Subcutaneous abdominal adipose tissue (tissue), 5 donors: ENCODE data around the gene CAMKMT.
"Not testable (repeated sequence)": the region's sequence is repeated elsewhere in the genome, so short reads cannot be mapped to it uniquely, and the experiment has no call there.

Experiments used
- H3K27ac ChIP-seq: one replicate; pipeline ENCODE4 v1.7.0; 2013; ENCODE audit warnings: low read depth, mild to moderate bottlenecking, inconsistent platforms, low read length, moderate library complexity
- H3K27me3 ChIP-seq, 5 donors: one replicate each; pipeline ENCODE4 v1.7.0; 2013; ENCODE audit warnings: low read length in 5 of 5, inconsistent platforms in 1 of 5; ENCODE audit not compliant: control insufficient read depth in 5 of 5, insufficient read depth in 4 of 5
- H3K36me3 ChIP-seq, 5 donors: one replicate each; pipeline ENCODE4 v1.7.0; 2013; ENCODE audit warnings: low read length in 5 of 5; ENCODE audit not compliant: control insufficient read depth in 5 of 5, insufficient read depth in 5 of 5
- H3K4me1 ChIP-seq, 5 donors: one replicate each; pipeline ENCODE4 v1.7.0; 2013; ENCODE audit warnings: low read length in 5 of 5, mild to moderate bottlenecking in 3 of 5, moderate library complexity in 1 of 5; ENCODE audit not compliant: control insufficient read depth in 5 of 5, insufficient read depth in 5 of 5
- H3K4me3 ChIP-seq, 5 donors: one replicate each; pipeline ENCODE4 v1.7.0; 2013; ENCODE audit warnings: low read length in 5 of 5, low read depth in 1 of 5
- H3K9ac ChIP-seq, 5 donors: one replicate each; pipeline ENCODE4 v1.7.0; 2013; ENCODE audit warnings: low read length in 5 of 5, mild to moderate bottlenecking in 4 of 5, moderate library complexity in 3 of 5
- H3K9me3 ChIP-seq, 5 donors: one replicate each; pipeline ENCODE4 v1.7.0; 2013; ENCODE audit warnings: low read length in 5 of 5; ENCODE audit not compliant: control insufficient read depth in 5 of 5
- donor health status: healthy.
- donor health status: healthy.
- donor health status: healthy.
- donor health status: healthy.
- donor health status: healthy.

Gene CAMKMT

DNA sequence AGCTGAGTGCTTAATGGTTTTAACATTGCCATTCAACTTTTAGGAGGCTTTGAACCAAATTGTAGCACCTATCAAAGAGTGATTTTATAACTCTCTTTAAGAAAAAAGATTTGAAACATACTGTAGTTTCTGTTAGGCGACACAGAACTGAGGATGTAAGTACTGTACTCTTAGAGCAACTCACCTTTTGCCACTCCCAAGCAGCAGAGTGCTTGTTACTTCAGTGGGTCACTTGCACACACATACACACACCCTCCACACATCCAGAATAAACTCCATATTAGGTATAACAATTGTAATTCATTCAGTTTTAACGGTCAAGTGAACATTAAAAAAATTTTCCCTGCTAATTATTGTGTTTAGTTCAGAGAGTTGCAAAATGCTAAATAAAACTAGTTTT is 118.3 kb downstream of the CAMKMT start:
- Histone ChIP-seq H3K36me3 (peaks cover 0 to 4% (median 0%) of the 10 kb centered on the region in 5 donors), H3K4me1 (no peaks in the 10 kb centered on the region), H3K27me3 (no peaks in the 10 kb centered on the region), H3K9me3 (no peaks in the 10 kb centered on the region), H3K9ac (no peak overlapping the region), H3K4me3 (no peak overlapping the region), H3K27ac (no peak overlapping the region)

DNA sequence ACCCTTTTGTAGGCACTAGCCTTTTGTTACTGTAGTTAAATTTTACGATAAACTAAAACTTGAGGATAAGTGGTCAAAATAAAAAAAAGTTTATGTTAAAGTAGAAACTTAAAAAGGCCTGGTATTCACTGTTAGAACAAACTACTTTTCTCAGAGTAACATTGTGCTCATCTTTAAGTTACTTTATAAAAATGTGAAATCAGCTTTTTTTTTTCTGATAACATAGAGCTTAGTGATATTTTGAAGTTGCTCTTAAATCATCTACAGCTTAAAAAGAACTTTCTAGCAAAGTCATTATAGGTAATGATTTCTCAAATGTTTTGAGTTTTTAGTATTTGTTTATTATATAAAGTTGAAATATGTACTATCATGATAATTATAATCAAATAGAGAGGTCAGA is 125.3 kb downstream of the CAMKMT start:
- no peaks in the 10 kb centered on the region for H3K27me3 ChIP-seq
- H3K27ac ChIP-seq: no peak overlapping the region
- no peaks in the 10 kb centered on the region for H3K4me1 ChIP-seq
- H3K36me3 ChIP-seq: peaks cover 0 to 4% (median 0%) of the 10 kb centered on the region in 5 donors
- H3K9ac ChIP-seq: no peak overlapping the region
- H3K9me3 ChIP-seq: no peaks in the 10 kb centered on the region
- H3K4me3 ChIP-seq: no peak overlapping the region

DNA sequence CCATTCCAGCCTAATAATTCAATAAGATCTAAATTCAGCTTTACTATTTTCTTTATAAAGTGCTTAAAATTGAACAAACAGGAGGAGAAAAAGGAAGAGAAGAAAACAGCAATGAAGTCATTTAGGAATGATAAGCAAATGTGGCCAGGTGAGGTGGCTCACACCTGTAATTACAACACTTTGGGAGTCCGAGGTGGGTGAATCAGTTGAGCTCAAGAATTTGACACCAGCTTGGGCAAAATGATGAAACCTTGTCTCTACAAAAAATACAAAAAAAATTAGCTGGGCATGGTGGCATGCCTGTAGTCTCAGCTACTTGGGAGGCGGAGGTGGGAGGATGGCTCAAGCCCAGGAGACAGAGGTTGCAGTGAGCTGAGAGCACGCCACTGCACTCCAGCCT is 129.0 kb downstream of the CAMKMT start:
- no peaks in the 10 kb centered on the region for H3K4me1 ChIP-seq

DNA sequence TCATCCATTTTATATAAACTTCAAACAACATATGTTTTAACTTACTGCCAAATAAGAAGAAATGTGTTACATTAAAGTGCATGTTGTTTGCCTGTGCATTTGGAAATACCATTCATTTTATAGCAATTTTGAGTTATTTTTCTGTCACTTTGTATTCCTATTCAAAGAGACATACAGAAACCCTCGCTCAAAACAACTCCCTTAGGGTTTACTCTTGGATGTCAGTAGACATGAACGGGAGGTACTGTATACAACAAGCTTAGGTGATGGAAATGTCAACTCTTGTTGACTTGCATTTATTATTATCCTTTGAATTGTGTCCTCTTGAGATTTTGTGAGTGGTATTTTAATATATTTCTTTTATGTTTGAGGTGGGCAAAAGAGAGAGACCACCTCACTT is 132.3 kb downstream of the CAMKMT start:
- Histone ChIP-seq H3K27me3 (no peaks in the 10 kb centered on the region), H3K4me1 (no peaks in the 10 kb centered on the region), H3K4me3 (no peak overlapping the region), H3K27ac (no peak overlapping the region), H3K36me3 (no peaks in the 10 kb centered on the region), H3K9ac (no peak overlapping the region), H3K9me3 (no peaks in the 10 kb centered on the region)

More for the DNA sequence above, 129.0 kb downstream of the CAMKMT start:
- no peaks in the 10 kb centered on the region for H3K27me3 ChIP-seq
- H3K4me3 ChIP-seq: no peak overlapping the region
- H3K9ac ChIP-seq: no peak overlapping the region
- no peaks in the 10 kb centered on the region for H3K9me3 ChIP-seq
- no peak overlapping the region for H3K27ac ChIP-seq
- H3K36me3 ChIP-seq: no peaks in the 10 kb centered on the region

GRCh38 chr2:44495035-44495434 is 133.3 kb downstream of the CAMKMT start:
- H3K27ac ChIP-seq: no peak overlapping the region
- no peaks in the 10 kb centered on the region for H3K4me1 ChIP-seq
- no peaks in the 10 kb centered on the region for H3K27me3 ChIP-seq
- H3K9me3 ChIP-seq: no peaks in the 10 kb centered on the region
- no peak overlapping the region for H3K9ac ChIP-seq
- no peak overlapping the region for H3K4me3 ChIP-seq
- no peaks in the 10 kb centered on the region for H3K36me3 ChIP-seq

DNA sequence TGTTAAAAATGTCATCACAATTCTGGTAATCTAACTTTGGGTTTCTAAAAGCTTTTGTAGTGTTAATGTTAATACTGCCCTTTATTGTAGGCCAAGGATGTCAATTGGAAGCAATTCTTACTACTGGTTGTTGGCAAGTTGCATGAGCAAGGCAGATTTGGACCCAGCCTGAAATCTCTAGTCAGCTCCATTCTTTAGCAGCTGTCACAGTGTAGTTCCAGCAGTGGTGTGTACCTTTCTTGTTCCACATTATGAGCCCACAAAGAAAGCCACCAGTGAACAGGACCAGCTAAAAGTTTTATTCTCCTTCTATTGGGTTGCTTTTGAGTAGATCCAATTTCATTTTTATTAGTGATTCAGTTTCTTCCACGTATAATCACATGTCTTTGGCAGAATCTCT is 133.8 kb downstream of the CAMKMT start:
- no peak overlapping the region for H3K27ac ChIP-seq
- H3K4me1 ChIP-seq: no peaks in the 10 kb centered on the region
- H3K36me3 ChIP-seq: no peaks in the 10 kb centered on the region
- no peak overlapping the region for H3K9ac ChIP-seq
- H3K4me3 ChIP-seq: no peak overlapping the region
- H3K9me3 ChIP-seq: no peaks in the 10 kb centered on the region
- H3K27me3 ChIP-seq: no peaks in the 10 kb centered on the region

GRCh38 chr2:44496130-44496529 is 134.4 kb downstream of the CAMKMT start:
- H3K4me3 ChIP-seq: no peak overlapping the region
- H3K27ac ChIP-seq: no peak overlapping the region
- no peak overlapping the region for H3K9ac ChIP-seq
- H3K9me3 ChIP-seq: no peaks in the 10 kb centered on the region
- H3K36me3 ChIP-seq: no peaks in the 10 kb centered on the region
- H3K27me3 ChIP-seq: no peaks in the 10 kb centered on the region
- H3K4me1 ChIP-seq: no peaks in the 10 kb centered on the region

- H3K9me3 ChIP-seq: no peaks in the 10 kb centered on the region
- no peaks in the 10 kb centered on the region for H3K4me1 ChIP-seq
- H3K27me3 ChIP-seq: no peaks in the 10 kb centered on the region
- no peaks in the 10 kb centered on the region for H3K36me3 ChIP-seq
- no peak overlapping the region for H3K4me3 ChIP-seq
- H3K27ac ChIP-seq: no peak overlapping the region
- H3K9ac ChIP-seq: no peak overlapping the region
Observed at GRCh38 chr2:44498551-44498950, 136.8 kb downstream of the CAMKMT start.

- not testable (repeated sequence) for H3K27me3 ChIP-seq, H3K27ac ChIP-seq, H3K4me3 ChIP-seq, H3K9me3 ChIP-seq, H3K9ac ChIP-seq, H3K36me3 ChIP-seq, H3K4me1 ChIP-seq
Observed at GRCh38 chr2:44505664-44506063, 143.9 kb downstream of the CAMKMT start.

DNA sequence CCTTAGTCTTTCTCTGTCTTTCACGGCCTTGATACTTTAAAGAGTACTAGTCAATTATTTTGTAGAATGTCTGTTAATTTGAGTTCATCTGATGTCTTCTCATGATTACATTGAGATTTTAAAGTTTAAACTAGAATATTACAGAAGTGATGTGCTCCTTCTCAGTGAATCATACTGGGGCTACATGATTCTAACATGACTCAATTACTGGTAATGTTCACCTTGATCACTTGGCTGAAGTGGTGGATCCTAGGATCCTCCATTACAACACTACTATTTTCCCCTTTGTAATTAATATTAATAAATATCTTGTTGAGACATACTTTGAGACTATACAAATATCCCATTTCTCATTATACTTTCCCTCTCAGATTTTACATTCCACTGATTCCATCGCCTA is 148.5 kb downstream of the CAMKMT start:
- Histone ChIP-seq H3K9ac (no peak overlapping the region), H3K4me3 (no peak overlapping the region), H3K4me1 (no peaks in the 10 kb centered on the region), H3K27ac (no peak overlapping the region), H3K27me3 (no peaks in the 10 kb centered on the region), H3K9me3 (no peaks in the 10 kb centered on the region), H3K36me3 (no peaks in the 10 kb centered on the region)

DNA sequence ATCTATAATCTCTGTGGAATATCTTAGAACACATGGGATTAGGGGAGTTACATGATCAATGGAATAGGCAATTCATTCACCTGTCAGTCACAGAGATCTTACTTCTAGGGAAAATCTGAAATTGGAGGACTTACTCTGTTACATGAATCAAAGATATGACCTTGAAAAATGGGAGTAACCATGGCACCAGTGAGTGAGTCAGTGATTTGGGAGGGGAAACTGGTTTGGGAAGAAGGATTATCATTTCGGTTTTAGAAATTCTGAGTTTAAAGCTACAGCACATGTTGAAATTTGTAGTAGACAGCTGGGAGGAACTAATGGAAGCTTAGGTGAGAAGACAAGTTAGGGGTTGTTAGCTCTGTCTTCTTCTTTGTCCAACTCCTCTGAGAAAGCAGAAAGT is 153.7 kb downstream of the CAMKMT start:
- Histone ChIP-seq H3K27ac (no peak overlapping the region), H3K9ac (no peak overlapping the region), H3K9me3 (no peaks in the 10 kb centered on the region), H3K36me3 (no peaks in the 10 kb centered on the region), H3K4me3 (no peak overlapping the region), H3K4me1 (no peaks in the 10 kb centered on the region), H3K27me3 (no peaks in the 10 kb centered on the region)
